ENCODE measurements around the gene REPIN1. TPM values are rescaled to one million over a fixed set of nuclear protein-coding genes. Genes with fewer than 3 reads are reported as not detected.

Gene REPIN1
- total and polyA plus RNA-seq, 9 of the 15 experiments (the other 6 are each of a cell fraction or from before 2014, with no cell fraction given): 8.1 to 283 (median 94.3) TPM

DNA sequence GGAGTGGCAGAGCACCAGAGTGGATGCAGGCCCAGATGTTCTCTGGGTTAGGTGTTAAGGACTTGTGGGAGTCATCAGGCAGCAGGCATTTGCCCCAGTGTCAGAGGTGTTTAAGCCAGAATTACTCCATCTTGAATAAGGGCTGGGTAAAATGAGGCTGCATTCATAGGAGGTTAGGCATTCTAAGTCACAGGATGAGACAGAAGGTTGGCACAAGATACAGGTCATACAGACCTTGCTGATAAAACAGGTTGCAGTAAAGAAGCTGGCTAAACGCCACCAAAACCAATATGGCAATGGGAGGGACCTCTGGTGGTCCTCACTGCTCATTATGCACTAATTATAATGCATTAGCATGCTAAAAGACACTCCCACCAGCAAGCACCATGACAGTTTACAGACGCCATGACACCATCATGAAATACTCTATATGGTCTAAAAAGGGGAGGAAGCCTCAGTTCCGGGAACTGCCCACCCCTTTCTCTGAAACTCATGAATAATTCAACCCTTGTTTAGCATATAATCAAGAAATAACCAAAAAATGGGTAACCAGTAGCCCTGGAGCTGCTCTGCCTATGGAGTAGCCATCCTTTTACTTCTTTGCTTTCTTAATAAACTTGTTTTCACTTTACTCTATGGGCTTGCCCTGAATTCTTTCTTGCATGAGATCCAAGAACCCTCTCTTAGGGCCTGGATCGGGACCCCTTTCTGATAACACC is 46.3 kb upstream of the REPIN1 start (continued):
- TF ChIP-seq, protein P1, sequence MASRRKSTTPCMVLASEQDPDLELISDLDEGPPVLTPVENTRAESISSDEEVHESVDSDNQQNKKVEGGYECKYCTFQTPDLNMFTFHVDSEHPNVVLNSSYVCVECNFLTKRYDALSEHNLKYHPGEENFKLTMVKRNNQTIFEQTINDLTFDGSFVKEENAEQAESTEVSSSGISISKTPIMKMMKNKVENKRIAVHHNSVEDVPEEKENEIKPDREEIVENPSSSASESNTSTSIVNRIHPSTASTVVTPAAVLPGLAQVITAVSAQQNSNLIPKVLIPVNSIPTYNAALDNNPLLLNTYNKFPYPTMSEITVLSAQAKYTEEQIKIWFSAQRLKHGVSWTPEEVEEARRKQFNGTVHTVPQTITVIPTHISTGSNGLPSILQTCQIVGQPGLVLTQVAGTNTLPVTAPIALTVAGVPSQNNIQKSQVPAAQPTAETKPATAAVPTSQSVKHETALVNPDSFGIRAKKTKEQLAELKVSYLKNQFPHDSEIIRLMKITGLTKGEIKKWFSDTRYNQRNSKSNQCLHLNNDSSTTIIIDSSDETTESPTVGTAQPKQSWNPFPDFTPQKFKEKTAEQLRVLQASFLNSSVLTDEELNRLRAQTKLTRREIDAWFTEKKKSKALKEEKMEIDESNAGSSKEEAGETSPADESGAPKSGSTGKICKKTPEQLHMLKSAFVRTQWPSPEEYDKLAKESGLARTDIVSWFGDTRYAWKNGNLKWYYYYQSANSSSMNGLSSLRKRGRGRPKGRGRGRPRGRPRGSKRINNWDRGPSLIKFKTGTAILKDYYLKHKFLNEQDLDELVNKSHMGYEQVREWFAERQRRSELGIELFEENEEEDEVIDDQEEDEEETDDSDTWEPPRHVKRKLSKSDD (conservative IDR thresholded peaks at IDR 0.05; ENCODE audit: low read length): no peak
- TF ChIP-seq ZNF232 (CRISPR knock-in tag; IDR thresholded peaks at IDR 0.05) (no peak), ARNT (IDR thresholded peaks at IDR 0.05) (peak in 1 of 2 experiments; percentile 85; a peak in 2 of 4 replicates), ZNF717 (CRISPR knock-in tag; IDR thresholded peaks at IDR 0.05) (no peak), TBP (optimal IDR thresholded peaks at IDR 0.05; ENCODE audit: low read depth, low read length) (no peak), FOS (IDR thresholded peaks at IDR 0.05; ENCODE audit: extremely low read depth, insufficient read length) (no peak), MCM5 (IDR thresholded peaks at IDR 0.05; ENCODE audit: low read depth) (no peak), FOXM1 (IDR thresholded peaks at IDR 0.05; ENCODE audit: low read depth) (no peak), FOXM1 (CRISPR knock-in tag; IDR thresholded peaks at IDR 0.05; ENCODE audit: low read depth) (no peak), EHMT2 (IDR thresholded peaks at IDR 0.05) (peak; percentile 52), CBX1 (IDR thresholded peaks at IDR 0.05; ENCODE audit: low read depth) (no peak), SIN3A (IDR thresholded peaks at IDR 0.05; ENCODE audit: borderline replicate concordance in 2 of 2, control insufficient read depth in 1 of 2, low read depth in 2 of 2, low read length in 2 of 2) (peak in 1 of 2 experiments; percentile 28; a peak in 1 of 4 replicates), ZNF133 (CRISPR knock-in tag; IDR thresholded peaks at IDR 0.05) (no peak)
- TF ChIP-seq, protein P2, sequence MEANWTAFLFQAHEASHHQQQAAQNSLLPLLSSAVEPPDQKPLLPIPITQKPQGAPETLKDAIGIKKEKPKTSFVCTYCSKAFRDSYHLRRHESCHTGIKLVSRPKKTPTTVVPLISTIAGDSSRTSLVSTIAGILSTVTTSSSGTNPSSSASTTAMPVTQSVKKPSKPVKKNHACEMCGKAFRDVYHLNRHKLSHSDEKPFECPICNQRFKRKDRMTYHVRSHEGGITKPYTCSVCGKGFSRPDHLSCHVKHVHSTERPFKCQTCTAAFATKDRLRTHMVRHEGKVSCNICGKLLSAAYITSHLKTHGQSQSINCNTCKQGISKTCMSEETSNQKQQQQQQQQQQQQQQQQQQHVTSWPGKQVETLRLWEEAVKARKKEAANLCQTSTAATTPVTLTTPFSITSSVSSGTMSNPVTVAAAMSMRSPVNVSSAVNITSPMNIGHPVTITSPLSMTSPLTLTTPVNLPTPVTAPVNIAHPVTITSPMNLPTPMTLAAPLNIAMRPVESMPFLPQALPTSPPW (CRISPR knock-in tag; IDR thresholded peaks at IDR 0.05): 0 out of 2 replicates have a peak, but pooled peaks have one; percentile 7
- TF ChIP-seq, protein P3, sequence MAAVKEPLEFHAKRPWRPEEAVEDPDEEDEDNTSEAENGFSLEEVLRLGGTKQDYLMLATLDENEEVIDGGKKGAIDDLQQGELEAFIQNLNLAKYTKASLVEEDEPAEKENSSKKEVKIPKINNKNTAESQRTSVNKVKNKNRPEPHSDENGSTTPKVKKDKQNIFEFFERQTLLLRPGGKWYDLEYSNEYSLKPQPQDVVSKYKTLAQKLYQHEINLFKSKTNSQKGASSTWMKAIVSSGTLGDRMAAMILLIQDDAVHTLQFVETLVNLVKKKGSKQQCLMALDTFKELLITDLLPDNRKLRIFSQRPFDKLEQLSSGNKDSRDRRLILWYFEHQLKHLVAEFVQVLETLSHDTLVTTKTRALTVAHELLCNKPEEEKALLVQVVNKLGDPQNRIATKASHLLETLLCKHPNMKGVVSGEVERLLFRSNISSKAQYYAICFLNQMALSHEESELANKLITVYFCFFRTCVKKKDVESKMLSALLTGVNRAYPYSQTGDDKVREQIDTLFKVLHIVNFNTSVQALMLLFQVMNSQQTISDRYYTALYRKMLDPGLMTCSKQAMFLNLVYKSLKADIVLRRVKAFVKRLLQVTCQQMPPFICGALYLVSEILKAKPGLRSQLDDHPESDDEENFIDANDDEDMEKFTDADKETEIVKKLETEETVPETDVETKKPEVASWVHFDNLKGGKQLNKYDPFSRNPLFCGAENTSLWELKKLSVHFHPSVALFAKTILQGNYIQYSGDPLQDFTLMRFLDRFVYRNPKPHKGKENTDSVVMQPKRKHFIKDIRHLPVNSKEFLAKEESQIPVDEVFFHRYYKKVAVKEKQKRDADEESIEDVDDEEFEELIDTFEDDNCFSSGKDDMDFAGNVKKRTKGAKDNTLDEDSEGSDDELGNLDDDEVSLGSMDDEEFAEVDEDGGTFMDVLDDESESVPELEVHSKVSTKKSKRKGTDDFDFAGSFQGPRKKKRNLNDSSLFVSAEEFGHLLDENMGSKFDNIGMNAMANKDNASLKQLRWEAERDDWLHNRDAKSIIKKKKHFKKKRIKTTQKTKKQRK (IDR thresholded peaks at IDR 0.05; ENCODE audit: borderline replicate concordance, low read depth, low read length): no peak
- TF ChIP-seq, protein P4, sequence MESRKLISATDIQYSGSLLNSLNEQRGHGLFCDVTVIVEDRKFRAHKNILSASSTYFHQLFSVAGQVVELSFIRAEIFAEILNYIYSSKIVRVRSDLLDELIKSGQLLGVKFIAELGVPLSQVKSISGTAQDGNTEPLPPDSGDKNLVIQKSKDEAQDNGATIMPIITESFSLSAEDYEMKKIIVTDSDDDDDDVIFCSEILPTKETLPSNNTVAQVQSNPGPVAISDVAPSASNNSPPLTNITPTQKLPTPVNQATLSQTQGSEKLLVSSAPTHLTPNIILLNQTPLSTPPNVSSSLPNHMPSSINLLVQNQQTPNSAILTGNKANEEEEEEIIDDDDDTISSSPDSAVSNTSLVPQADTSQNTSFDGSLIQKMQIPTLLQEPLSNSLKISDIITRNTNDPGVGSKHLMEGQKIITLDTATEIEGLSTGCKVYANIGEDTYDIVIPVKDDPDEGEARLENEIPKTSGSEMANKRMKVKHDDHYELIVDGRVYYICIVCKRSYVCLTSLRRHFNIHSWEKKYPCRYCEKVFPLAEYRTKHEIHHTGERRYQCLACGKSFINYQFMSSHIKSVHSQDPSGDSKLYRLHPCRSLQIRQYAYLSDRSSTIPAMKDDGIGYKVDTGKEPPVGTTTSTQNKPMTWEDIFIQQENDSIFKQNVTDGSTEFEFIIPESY (CRISPR knock-in tag; IDR thresholded peaks at IDR 0.05): no peak
- TF ChIP-seq, protein P5, sequence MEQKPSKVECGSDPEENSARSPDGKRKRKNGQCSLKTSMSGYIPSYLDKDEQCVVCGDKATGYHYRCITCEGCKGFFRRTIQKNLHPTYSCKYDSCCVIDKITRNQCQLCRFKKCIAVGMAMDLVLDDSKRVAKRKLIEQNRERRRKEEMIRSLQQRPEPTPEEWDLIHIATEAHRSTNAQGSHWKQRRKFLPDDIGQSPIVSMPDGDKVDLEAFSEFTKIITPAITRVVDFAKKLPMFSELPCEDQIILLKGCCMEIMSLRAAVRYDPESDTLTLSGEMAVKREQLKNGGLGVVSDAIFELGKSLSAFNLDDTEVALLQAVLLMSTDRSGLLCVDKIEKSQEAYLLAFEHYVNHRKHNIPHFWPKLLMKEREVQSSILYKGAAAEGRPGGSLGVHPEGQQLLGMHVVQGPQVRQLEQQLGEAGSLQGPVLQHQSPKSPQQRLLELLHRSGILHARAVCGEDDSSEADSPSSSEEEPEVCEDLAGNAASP (IDR thresholded peaks at IDR 0.05): no peak

Measured in K562 (cell line).